CD4-positive, alpha-beta T cell treated with Interleukin-1 beta for 1 hour (primary cell): ENCODE results near the gene GNAI3.

Experiments used
- DNase-seq, 2 donors: peaks; one replicate each; pipeline ENCODE4 v3.0.0-alpha.2; 2020 to 2022

Gene GNAI3

GRCh38 chr1:109548321-109549267 lies at the start of gene GNAI3:
Gene GNAI3 (plus strand): TSS chr1:109548615. CDS start chr1:109548721, 106 bp downstream.
- peak; percentile 96 for DNase-seq

GRCh38 chr1:109499081-109499480 lies 49.3 kb upstream of the GNAI3 start:
- DNase-seq, result no peak

- peak; percentile 66 to 72 for DNase-seq
Measured at GRCh38 chr1:109499661-109500536, 48.5 kb upstream of the GNAI3 start.

GRCh38 chr1:109500941-109501381 lies 47.5 kb upstream of the GNAI3 start:
- no peak for DNase-seq

GRCh38 chr1:109501644-109502363 lies 46.6 kb upstream of the GNAI3 start:
- DNase-seq, result no peak

DNA sequence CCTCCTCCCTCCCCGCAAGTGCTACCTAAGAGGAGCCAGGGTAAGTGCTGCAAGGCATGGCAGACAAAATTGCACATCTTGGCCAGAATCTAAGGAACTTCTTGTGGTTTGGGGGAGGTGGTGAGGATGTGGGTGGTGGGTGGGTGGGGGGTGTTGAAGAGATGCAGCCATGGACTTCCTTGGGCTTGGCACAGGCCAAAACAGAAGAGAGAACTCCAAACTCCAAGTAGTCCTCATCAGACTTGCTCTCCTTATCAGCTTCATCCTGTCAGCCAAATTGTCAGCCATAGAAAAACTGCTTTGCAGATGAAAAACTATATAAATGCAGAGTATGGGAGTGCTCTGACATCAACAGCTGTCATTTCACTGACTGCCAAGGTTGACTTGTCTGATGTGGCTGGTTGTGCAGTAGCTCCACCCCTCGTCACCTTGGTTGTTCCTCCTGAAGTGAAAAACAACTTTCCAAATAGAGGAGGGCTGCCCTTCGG lies 46.0 kb upstream of the GNAI3 start:
- peak; percentile 73 to 77 for DNase-seq

GRCh38 chr1:109503935-109504334 lies 44.5 kb upstream of the GNAI3 start:
- peak in 1 of 2 donors; percentile 25 for DNase-seq

DNA sequence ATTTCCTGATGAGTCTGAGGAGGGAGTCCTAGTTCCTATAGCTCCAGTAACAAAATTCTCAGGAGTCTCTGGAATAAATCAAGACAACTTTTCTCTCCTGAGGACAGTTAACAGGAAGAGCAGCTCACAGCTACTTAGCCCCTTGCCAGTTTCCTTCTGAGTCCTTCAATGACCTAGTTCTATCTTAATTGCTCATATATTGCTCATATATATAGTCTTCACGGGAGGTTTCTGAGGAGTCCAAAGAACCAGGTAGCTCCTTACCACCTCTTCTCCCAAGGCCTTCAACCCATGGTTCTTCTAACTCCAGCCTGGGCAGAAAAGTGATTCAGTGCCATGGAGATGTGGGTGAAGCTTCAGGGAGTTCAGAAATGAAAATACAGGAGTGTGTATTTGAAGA lies 43.4 kb upstream of the GNAI3 start:
- no peak for DNase-seq

GRCh38 chr1:109508001-109508872 lies 40.2 kb upstream of the GNAI3 start:
- no peak for DNase-seq

DNA sequence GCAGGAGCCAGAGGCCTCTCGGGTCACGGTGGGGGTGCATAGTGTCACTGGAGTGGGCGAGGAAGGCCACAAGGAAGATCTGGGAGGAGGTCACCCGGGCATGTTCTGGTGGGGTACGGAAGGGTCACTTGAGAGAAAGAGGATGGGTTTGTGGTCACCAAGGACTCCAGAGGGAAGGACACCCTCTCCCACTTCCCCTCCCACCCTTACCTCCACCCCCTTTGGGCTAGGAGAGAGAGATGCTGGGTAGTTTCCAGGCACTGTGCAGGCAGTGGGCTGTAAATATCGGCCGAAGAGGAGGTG lies 39.6 kb upstream of the GNAI3 start:
- DNase-seq, result no peak

DNA sequence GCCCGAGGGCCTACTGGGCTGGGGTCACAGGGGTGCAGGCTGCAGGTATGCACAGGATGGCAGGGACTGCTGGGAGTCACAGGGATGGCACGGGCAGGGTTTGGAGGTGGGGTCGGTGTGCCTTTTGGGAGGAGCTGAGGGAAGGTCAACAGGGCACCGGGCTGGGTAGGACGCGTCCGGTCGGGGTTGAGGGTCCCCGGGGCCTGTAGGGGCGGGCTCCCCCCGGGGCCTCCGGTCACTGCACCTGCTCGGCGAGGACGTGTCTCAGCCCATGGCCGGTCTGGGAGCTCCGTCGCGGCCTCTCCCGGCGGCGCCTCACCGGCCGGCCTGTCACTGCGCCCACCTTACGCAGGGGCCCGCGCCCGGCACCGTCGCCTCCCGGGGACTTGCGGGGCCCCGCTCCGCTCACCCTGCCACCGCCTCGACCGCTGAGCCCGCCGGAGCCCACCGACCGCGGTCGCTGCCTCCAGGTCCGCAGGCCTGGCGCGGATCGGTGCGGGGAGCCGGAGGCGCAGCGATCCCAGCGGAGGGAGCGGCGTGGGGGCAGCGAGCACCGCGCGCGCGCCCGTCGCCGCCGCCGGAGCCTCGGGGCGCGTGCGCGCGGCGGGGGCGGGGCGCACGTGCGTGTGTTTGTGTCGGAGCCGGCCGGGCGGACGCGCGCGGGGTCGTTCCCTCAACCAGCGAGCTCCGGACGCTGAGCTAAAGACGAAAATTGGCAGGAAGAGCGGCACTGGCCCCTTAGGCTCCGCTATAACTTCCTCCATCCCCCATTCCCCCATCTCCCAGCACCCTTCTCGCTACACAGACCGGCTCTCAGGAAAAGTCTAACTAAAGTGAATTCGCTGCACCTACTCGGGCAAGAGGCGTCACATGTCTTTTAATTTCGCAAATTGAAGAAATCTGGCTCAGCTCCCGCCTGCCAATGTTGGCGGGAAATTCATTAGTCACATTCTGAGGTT lies 39.0 kb upstream of the GNAI3 start, which contains the start of gene AMIGO1:
Gene AMIGO1 (minus strand): TSS at position 552 of the 959 bp plus-strand sequence. CDS start 815 bp downstream, outside the sequence.
- peak; percentile 56 to 63 for DNase-seq

DNA sequence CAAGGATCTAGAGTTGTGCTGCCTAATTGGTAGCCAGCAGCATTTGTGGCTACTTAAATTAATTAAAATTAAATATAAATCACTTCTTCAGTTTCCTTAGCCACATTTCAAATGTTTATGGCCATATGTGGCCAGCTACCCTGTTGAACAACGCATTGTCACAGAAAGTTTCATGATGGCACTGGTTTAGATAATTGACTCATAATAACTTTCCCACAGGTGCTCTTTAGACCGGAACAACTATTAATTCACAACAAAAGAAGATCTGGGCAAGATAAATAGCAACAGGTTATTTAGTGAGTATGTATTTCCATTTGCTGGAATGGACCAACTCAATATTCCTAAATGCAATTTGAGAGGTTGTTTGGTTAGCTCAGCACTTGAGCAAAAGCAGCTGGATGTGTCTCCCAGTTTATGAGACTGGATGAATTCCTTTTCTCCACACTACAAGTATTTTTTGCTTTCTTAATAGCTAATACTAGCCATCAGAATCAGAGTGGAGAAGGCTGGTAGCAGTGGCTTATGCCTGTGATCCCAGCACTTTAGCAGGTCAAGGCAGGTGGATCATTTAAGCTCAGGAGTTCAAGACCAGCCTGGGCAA lies 35.2 kb upstream of the GNAI3 start:
- no peak for DNase-seq

DNA sequence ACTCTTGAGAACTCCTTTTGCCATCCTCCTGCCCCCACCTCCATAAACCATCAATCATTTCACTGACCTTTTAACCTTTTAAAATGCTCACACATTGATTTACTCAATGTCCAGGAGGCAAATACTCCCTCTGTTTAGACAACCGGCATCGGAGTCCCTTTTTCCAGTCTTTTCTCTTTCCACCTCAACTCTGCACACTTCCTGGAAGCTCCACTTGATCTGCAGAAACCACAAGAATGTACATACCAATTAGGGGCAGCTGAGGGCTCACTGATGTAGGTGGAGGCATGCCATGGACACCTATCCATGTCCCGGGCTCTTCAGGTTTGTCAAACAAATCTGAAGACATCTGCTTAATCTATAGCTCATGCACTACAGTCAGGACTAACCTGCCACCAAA lies 33.6 kb upstream of the GNAI3 start:
- no peak for DNase-seq

DNA sequence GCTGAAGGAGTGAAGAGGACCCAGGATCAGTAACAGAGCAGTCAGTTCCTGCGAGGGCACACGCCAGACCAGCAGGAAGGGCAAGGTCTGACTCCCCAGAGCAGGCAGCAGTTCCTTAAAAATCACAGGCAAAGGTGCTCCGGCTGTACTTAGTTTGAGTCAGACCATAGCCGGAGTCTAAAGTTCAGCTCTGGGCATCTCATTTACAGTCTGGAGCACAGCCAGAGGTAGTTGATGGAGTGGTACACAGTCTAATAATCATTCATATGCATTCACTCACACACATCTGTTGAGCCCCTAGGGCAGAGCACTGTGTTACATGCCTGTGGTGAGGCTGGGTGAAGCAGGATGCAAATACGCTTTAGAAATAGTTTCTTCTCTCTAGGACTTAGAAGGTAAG lies 31.5 kb upstream of the GNAI3 start:
- DNase-seq, result no peak

DNA sequence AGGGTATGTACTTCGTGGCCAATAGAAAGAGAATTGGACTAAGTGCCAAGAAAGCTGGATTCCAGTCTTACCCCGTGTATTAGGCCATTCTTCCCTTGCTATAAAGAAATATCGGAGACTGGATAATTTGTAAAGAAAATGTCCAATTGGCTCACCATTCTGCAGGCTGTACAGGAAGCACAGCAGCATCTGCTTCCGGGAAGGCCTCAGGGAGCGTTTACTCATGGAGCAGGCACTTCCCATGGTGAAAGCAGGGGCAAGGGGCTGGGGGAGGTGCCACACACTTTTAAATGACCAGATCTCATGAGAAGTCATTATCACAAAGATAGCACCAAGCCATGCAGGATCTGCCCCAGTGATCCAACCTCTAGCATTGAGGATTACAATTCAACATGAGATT lies 31.1 kb upstream of the GNAI3 start:
- no peak for DNase-seq

DNA sequence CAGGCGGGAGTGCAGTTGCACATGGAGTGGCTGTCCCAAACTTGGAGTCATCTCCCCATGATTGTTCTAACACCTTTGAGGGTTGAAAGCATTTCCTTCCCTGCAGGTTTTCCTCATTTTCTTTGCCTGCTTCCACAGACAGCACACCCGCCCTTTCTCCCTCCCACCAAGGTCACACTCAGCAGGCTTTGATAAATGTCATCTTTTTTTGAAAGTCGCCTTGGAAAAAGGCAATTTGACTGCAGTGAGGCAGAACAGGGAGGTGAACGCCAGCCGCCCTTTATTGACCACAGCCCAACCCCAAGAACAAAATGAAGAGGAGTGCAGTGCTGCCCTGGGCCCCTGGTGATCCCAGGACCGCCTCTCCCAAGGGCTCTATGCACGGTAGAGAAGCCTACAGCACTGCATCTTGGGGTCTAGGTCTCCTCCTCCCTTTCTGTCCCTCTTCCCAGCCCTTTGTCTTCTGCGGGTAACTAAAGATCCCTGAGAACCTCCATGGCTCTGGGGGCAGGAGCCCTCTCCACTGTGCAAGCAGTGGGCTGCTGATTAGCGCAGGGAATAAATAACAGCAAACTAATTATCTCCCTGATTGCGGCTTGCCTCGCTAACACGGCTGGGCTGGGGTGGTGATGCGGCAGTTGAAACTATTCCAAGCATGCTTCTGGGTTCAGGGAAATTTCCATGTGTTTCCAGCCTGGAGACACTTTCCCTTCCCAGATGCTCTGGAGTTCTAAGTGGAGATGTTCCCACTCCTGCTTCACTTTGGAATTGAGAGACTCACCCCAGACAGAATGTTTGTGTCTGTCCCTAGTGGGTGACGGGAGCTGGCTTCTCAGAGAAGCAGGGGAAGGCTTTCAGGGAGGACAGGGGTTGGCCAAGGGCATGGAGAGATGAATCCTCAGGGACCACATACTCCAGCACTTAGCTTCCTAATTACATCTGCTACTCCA lies 27.1 kb upstream of the GNAI3 start:
- no peak for DNase-seq

DNA sequence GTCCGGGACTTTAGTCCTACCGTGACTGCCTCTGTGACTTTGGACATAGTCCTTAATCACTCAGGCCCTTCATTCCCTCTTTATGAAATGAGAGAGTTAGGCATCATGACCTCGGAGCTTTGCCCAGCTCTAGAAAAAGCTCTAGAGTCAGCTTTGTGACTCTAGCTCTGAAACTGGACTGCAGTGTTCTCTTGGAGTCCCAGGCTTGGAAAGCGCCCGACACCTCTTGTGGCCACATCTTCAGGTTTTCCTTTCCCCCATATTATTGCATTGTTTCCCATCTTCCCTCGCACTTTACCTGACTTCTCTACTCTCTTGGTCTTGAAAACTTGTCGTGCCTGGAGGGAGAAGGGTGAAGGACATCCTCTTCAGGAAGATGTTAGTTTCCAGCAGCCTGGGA lies 26.4 kb upstream of the GNAI3 start:
- no peak for DNase-seq

DNA sequence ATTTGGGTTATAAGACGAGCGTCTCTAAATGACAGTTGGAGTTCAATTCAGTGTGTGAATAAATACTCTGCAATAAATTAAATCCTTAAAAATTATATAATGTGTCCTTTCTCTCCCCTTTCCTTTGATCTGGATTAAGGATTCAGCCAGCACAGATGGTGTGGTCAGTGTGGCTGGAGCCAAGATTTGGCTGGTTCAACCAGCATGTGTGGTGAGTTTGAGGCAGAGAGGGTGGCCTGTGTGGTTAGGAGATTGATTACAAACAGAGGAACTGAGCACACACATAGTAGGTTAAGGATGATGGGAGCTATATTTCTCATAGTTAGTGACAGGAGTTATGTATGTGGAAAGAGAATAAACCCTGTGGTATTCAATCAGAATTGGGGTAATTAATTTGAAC lies 24.7 kb upstream of the GNAI3 start:
- DNase-seq, result no peak
